Heart left ventricle (tissue), 16 donors: Measurements from ENCODE around the gene NCLN. TPM values are rescaled to one million over a fixed set of nuclear protein-coding genes. Genes with fewer than 3 reads are reported as not detected.
A peak's percentile ranks its signal among the peaks of the same experiment; 100 is the strongest.

ENCODE experiments used
- ATAC-seq, 4 donors: fragments of 200-7000 bp; cut with Tn5 transposase; one replicate each; pipeline ENCODE4 v1.9.1; 2020 to 2022; ENCODE audit warnings: moderate library complexity in 4 of 4, mild to moderate bottlenecking in 3 of 4, moderate number of reproducible peaks in 1 of 4
- DNase-seq, 5 donors: peaks; one replicate each; pipeline ENCODE4 v3.0.0-alpha.2; 2020
- H3K27ac ChIP-seq, 12 donors: fragments of 200-600 bp; sonication (generic) in 4 of 12; one replicate each; pipeline versions ENCODE4 v1.5.0 to v1.8.0; 2016 to 2022; ENCODE audit warnings: mild to moderate bottlenecking in 2 of 12
- H3K27me3 ChIP-seq, 9 donors: fragments of 200-600 bp; sonication (generic) in 2 of 9; one replicate each; pipeline versions ENCODE4 v1.5.1 to v1.8.0; 2016 to 2022; ENCODE audit warnings: mild to moderate bottlenecking in 3 of 9
- H3K36me3 ChIP-seq, 9 donors: fragments of 200-600 bp; sonication (generic) in 2 of 9; one replicate each; pipeline versions ENCODE4 v1.5.0 to v1.8.0; 2018 to 2022; ENCODE audit warnings: mild to moderate bottlenecking in 2 of 9
- H3K4me1 ChIP-seq, 12 donors: fragments of 200-600 bp; sonication (generic) in 4 of 12; one replicate each; pipeline versions ENCODE4 v1.5.0 to v1.8.0; 2016 to 2022; ENCODE audit warnings: mild to moderate bottlenecking in 3 of 12
- H3K4me3 ChIP-seq, 12 donors: fragments of 200-600 bp; sonication (generic) in 4 of 12; one replicate each; pipeline versions ENCODE4 v1.5.0 to v1.8.0; 2017 to 2022; ENCODE audit warnings: mild to moderate bottlenecking in 9 of 12, moderate library complexity in 4 of 12
- H3K9me3 ChIP-seq, 12 donors: fragments of 200-600 bp; sonication (generic) in 4 of 12; one replicate each; pipeline versions ENCODE4 v1.5.0 to v1.8.0; 2016 to 2022; ENCODE audit warnings: mild to moderate bottlenecking in 1 of 12
- POLR2A ChIP-seq, 2 donors: fragments of 450-650 bp; IDR thresholded peaks; one replicate each; pipeline ENCODE4 v1.6.1; 2017; ENCODE audit warnings: antibody characterized with exemption in 2 of 2, mild to moderate bottlenecking in 2 of 2, moderate library complexity in 2 of 2
- WGBS, 4 donors: extraction: QIAGEN DNeasy Blood & Tissue Kit in 2 of 4; methylation state at CpG; one replicate each; pipeline versions ENCODE4 v1.1.5 to v1.1.7; 2013 to 2018; 5-methylcytosine and 5-hydroxymethylcytosine counted together
- intact Hi-C, 10 donors: fragments of 100-400 bp; cut with DNase I; formaldehyde crosslinking; loops; one replicate each; pipeline versions ENCODE4 v1.11.1 to v1.14.2; 2022
- long read RNA-seq, 3 donors: library from polyadenylated mRNA; unstranded; transcript quantifications; one replicate each; pipeline ENCODE4 v2.0.0, GENCODE V29; 2020 to 2021
- polyA plus RNA-seq, 2 donors: library from polyadenylated mRNA; stranded (reverse); fragments of 200-250 nt; gene quantifications; one replicate each; pipeline ENCODE4 v1.2.3, GENCODE V29; 2013
- total RNA-seq, 9 donors: library from RNA; depleted of rRNA in 2 of 9; stranded (reverse); fragments of >200 nt in 2 of 9; fragmentation: NEBNext Ultra II Directional in 3 of 9; extraction: Animal tissue kit (Norgen Biotek cat#: 25700) in 3 of 9; gene quantifications; one replicate each; pipeline versions ENCODE4 v1.1.0 to v1.2.4, GENCODE V29; 2016 to 2023
- TF ChIP-seq, protein P1 (sequence below), 12 donors: fragments of 200-600 bp; sonication (generic) in 4 of 12; IDR thresholded peaks; one replicate each; pipeline versions ENCODE4 v1.5.0 to v1.8.0; 2018 to 2022; ENCODE audit warnings: antibody characterized with exemption in 12 of 12, mild to moderate bottlenecking in 5 of 12
- donor health status: ischemic (EF 13 %, LVEDD 7.1; RV severe dilation, severe dysfunction).
- donor health status: healthy with polysubstance abuse.
- donor health status: DM: no; HTN: yes; CAD: no.
- donor health status: DM: no; HTN: no; CAD: no.
- donor health status: ischemic (EF 25% LVEDD 6.9; RV normal size, moderate dysfunction).
- donor health status: ischemic (EF 25% LVEDD 5.7; RV mildly dilated, moderate dysfunction).
- donor health status: healthy.
- donor health status: DM: yes; HTN: yes; CAD: no.
- donor health status: ischemic (EF 35%, LVEDD 5.7; RV mildly dilated, moderate dysfunction).
- donor health status: nonischemic (EF 11% LVEDD 7.7; RV severe dilation, severe dysfunction).
- donor health status: DM: yes; HTN: yes; CAD: no.
- donor health status: PGD.
- donor health status: ischemic (EF 29% LVEDD 5.4; RV normal size, mild dysfunction).
- donor health status: nonischemic (EF 23%, LVEDD 6.1; RV moderate dilation, normal function).

NCLN gene, protein sequence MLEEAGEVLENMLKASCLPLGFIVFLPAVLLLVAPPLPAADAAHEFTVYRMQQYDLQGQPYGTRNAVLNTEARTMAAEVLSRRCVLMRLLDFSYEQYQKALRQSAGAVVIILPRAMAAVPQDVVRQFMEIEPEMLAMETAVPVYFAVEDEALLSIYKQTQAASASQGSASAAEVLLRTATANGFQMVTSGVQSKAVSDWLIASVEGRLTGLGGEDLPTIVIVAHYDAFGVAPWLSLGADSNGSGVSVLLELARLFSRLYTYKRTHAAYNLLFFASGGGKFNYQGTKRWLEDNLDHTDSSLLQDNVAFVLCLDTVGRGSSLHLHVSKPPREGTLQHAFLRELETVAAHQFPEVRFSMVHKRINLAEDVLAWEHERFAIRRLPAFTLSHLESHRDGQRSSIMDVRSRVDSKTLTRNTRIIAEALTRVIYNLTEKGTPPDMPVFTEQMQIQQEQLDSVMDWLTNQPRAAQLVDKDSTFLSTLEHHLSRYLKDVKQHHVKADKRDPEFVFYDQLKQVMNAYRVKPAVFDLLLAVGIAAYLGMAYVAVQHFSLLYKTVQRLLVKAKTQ
- 10 to 100 TPM; 16.7 to 47.5 (median 26.4) TPM for total RNA-seq
- 10 to 100 TPM; 20.5 to 67.5 TPM for polyA plus RNA-seq
- long read RNA-seq, donor 1, full-length matches to known transcripts, result 8 of 34 reads
- long read RNA-seq, donor 1, partial matches to known transcripts, result 11 of 34 reads
- long read RNA-seq, donor 1, other reads (novel, unspliced or antisense), result 15 of 34 reads
- long read RNA-seq, donor 2, full-length matches to known transcripts, result 35 of 99 reads
- long read RNA-seq, donor 2, partial matches to known transcripts, result 6 of 99 reads
- long read RNA-seq, donor 2, other reads (novel, unspliced or antisense), result 58 of 99 reads
- long read RNA-seq, donor 3, full-length matches to known transcripts, result 14 of 57 reads
- long read RNA-seq, donor 3, partial matches to known transcripts, result 13 of 57 reads
- long read RNA-seq, donor 3, other reads (novel, unspliced or antisense), result 30 of 57 reads

DNA sequence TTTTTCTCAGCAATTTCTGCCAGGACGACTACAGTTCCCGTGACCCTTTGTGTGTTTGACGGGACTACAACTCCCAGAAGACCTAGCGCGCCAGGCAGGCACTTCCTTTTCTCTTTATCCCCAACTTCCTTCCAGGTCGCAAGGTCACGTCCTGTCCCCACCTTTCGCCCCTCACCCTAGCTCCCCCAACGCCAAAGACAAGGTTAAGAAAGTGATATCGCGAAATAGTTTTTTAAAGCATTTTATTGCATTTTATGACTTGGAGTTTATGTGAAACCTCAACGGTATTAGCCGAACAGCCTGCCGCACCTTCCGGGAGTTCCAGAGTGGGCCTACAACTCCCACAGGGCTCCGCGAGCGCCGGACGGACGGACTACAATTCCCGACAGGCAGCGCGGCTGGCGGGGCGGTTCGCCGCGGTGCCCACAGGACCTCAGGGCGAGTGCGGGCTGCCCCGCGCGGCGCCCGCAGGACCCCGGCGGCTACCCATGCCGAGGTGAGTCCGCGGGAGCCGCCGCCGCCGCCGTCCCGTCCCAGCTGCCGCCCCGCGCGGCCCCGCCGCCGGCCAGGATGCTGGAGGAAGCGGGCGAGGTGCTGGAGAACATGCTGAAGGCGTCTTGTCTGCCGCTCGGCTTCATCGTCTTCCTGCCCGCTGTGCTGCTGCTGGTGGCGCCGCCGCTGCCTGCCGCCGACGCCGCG lies at the start of gene NCLN:
Gene NCLN (plus strand): TSS at position 470 of the 699 bp plus-strand sequence. CDS start 101 bp downstream, at position 571.
- Histone ChIP-seq H3K4me3 (peak within 1 kb of the TSS; percentile 70 to 100 (median 86)), H3K27ac (peak within 1 kb of the TSS; percentile 64 to 95 (median 90)), H3K4me1 (peaks cover 3 to 55% (median 14%) of the 10 kb centered on the region in 12 donors), H3K36me3 (peaks cover 0 to 6% (median 0%) of the 10 kb centered on the region in 9 donors), H3K9me3 (no peaks in the 10 kb centered on the region), H3K27me3 (no peaks in the 10 kb centered on the region)
- DNase-seq, result peak; percentile 95 to 98 (median 95)
- peak in 1 of 2 donors; percentile 39 for TF ChIP-seq POLR2A (IDR thresholded peaks at IDR 0.05)
- TF ChIP-seq, protein P1, sequence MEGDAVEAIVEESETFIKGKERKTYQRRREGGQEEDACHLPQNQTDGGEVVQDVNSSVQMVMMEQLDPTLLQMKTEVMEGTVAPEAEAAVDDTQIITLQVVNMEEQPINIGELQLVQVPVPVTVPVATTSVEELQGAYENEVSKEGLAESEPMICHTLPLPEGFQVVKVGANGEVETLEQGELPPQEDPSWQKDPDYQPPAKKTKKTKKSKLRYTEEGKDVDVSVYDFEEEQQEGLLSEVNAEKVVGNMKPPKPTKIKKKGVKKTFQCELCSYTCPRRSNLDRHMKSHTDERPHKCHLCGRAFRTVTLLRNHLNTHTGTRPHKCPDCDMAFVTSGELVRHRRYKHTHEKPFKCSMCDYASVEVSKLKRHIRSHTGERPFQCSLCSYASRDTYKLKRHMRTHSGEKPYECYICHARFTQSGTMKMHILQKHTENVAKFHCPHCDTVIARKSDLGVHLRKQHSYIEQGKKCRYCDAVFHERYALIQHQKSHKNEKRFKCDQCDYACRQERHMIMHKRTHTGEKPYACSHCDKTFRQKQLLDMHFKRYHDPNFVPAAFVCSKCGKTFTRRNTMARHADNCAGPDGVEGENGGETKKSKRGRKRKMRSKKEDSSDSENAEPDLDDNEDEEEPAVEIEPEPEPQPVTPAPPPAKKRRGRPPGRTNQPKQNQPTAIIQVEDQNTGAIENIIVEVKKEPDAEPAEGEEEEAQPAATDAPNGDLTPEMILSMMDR (IDR thresholded peaks at IDR 0.05), result no peak
- 0 to 1% (median 0%) methylated on average over 32 to 69 of the region's 69 CpGs for WGBS, 4 donors
- ATAC-seq, result peak; percentile 95 to 98 (median 96)
- intact Hi-C loops, result no loop called here

DNA sequence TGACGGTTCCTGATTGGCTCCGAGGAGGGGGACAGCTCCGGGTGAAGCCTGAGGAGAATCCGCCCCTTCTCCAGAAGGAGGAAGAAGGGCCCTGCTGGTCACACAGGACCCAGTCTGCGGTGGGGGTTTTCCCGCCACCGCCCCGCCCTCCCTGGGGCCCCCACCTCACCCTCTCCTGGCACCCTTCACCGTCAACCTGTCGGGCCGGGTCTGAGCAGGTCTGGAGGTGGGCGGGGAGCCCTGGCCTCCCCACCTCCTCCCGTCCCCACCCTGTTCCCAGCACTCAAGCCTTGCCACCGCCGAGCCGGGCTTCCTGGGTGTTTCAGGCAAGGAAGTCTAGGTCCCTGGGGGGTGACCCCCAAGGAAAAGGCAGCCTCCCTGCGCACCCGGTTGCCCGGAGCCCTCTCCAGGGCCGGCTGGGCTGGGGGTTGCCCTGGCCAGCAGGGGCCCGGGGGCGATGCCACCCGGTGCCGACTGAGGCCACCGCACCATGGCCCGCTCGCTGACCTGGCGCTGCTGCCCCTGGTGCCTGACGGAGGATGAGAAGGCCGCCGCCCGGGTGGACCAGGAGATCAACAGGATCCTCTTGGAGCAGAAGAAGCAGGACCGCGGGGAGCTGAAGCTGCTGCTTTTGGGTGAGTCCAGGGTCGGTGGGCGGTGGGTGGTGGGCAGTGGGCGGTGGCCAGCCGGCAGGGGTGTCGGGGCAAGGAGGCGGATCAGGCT lies 49.6 kb upstream of the NCLN start, which contains the start of gene GNA15:
Gene GNA15 (plus strand): TSS at position 73 of the 723 bp plus-strand sequence. CDS start 418 bp downstream, at position 491.
- no peaks in the 10 kb centered on the region for H3K36me3 ChIP-seq
- no peak for TF ChIP-seq POLR2A (IDR thresholded peaks at IDR 0.05)
- TF ChIP-seq, protein P1 (IDR thresholded peaks at IDR 0.05), result no peak
- H3K4me1 ChIP-seq, result peaks cover 0 to 49% (median 5%) of the 10 kb centered on the region in 12 donors
- peaks cover 0 to 15% (median 3%) of the 10 kb centered on the region in 12 donors for H3K9me3 ChIP-seq
- ATAC-seq (peak in 3 of 4 donors; percentile 21 to 70 (median 42)), DNase-seq (peak in 3 of 5 donors; percentile 18 to 70 (median 43))
- intact Hi-C loops, result no loop called here
- H3K4me3 ChIP-seq, result peak within 1 kb of the TSS in 9 of 12 donors; percentile 33 to 70 (median 43)
- 68 to 70% (median 69%) methylated on average over 21 to 40 of the region's 40 CpGs for WGBS, 4 donors
- peak within 1 kb of the TSS in 9 of 12 donors; percentile 17 to 86 (median 44) for H3K27ac ChIP-seq
- no peaks in the 10 kb centered on the region for H3K27me3 ChIP-seq

DNA sequence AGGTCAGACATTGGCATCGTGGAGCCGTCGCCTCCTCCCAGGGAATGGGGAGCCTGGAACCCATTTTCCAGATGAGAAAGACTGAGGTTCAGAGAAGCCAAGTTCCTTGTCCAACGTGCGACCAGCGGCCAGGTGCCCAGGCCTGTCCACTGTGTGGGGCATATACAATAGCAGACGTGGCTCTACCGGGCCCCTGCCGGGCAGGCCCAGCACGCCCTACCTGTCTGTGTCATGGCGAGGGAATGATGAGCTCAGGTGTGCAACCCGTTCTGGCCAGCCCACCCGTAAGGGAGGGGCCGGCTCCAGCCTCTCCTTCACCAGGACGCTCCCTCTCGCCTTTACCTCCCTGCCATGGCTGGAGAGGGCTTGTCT lies 49.1 kb upstream of the NCLN start:
- TF ChIP-seq POLR2A (IDR thresholded peaks at IDR 0.05), result no peak
- TF ChIP-seq, protein P1 (IDR thresholded peaks at IDR 0.05), result no peak
- intact Hi-C loops, result no loop called here
- Histone ChIP-seq H3K4me3 (peak overlapping the region in 9 of 12 donors; percentile 33 to 70 (median 43)), H3K9me3 (peaks cover 0 to 15% (median 3%) of the 10 kb centered on the region in 12 donors), H3K27me3 (no peaks in the 10 kb centered on the region), H3K4me1 (peaks cover 0 to 54% (median 8%) of the 10 kb centered on the region in 12 donors), H3K27ac (peak overlapping the region in 7 of 12 donors; percentile 34 to 86 (median 64)), H3K36me3 (no peaks in the 10 kb centered on the region)
- 65 to 78% (median 74%) methylated on average over 12 to 16 of the region's 16 CpGs for WGBS, 4 donors
- no peak for ATAC-seq
- DNase-seq, result peak in 2 of 5 donors; percentile 18 to 57
